Measurements from ENCODE around the gene MTUS2.

MTUS2 gene

GRCh38 chr13:29115842-29116241 is 295.7 kb downstream of the MTUS2 start:
- no peak for DNase-seq

GRCh38 chr13:29117663-29118062 is 297.5 kb downstream of the MTUS2 start:
- no peak for DNase-seq

- DNase-seq, result no peak
These were observed 298.3 kb downstream of the MTUS2 start for GRCh38 chr13:29118471-29118870.

- peak; percentile 33 for DNase-seq
These were observed 305.2 kb downstream of the MTUS2 start for GRCh38 chr13:29125191-29125933.

- DNase-seq, result peak; percentile 14
These were observed 305.8 kb downstream of the MTUS2 start for GRCh38 chr13:29125934-29126424.

- no peak for DNase-seq
These were observed 309.5 kb downstream of the MTUS2 start for GRCh38 chr13:29129616-29130015.

GRCh38 chr13:29131159-29131558 is 311.0 kb downstream of the MTUS2 start:
- DNase-seq, result no peak

GRCh38 chr13:29131881-29132668 is 311.9 kb downstream of the MTUS2 start:
- no peak for DNase-seq

- no peak for DNase-seq
These were observed 316.2 kb downstream of the MTUS2 start for GRCh38 chr13:29136341-29136740.

GRCh38 chr13:29137016-29137415 is 316.9 kb downstream of the MTUS2 start:
- DNase-seq, result no peak

- DNase-seq, result no peak
These were observed 317.9 kb downstream of the MTUS2 start for GRCh38 chr13:29137995-29138394.

GRCh38 chr13:29140277-29140676 is 320.1 kb downstream of the MTUS2 start:
- no peak for DNase-seq

- no peak for DNase-seq
These were observed 323.7 kb downstream of the MTUS2 start for GRCh38 chr13:29143847-29144246.

- DNase-seq, result no peak
These were observed 334.3 kb downstream of the MTUS2 start for GRCh38 chr13:29154390-29154789.

GRCh38 chr13:29156136-29156535 is 336.0 kb downstream of the MTUS2 start:
- DNase-seq, result no peak

- DNase-seq, result no peak
These were observed 339.7 kb downstream of the MTUS2 start for GRCh38 chr13:29159871-29160270.

- no peak for DNase-seq
These were observed 340.7 kb downstream of the MTUS2 start for GRCh38 chr13:29160862-29161261.

- no peak for DNase-seq
These were observed 341.5 kb downstream of the MTUS2 start for GRCh38 chr13:29161676-29162075.

GRCh38 chr13:29162638-29163235 is 342.6 kb downstream of the MTUS2 start:
- DNase-seq, result no peak

GRCh38 chr13:29164116-29164515 is 344.0 kb downstream of the MTUS2 start:
- no peak for DNase-seq

- DNase-seq, result no peak
These were observed 345.1 kb downstream of the MTUS2 start for GRCh38 chr13:29165216-29165615.

GRCh38 chr13:29165840-29166239 is 345.7 kb downstream of the MTUS2 start:
- no peak for DNase-seq

GRCh38 chr13:29170436-29171082 is 350.4 kb downstream of the MTUS2 start:
- DNase-seq, result no peak

Data from central memory CD4-positive, alpha-beta T cell (primary cell).